Astrocyte (in vitro differentiated cells and primary cell): ENCODE measurements around the gene FBXL7. TPM values are rescaled to one million over a fixed set of nuclear protein-coding genes. Genes with fewer than 3 reads are reported as not detected.

Experiments used
- DNase-seq: peaks from one replicate; pipeline ENCODE4 v3.0.0-alpha.2; 2010; ENCODE audit warnings: low read depth
- FAIRE-seq: peaks from 2 replicates; lab custom pipeline; 2011; peaks lifted over from hg19 to GRCh38; lab: Jason Lieb, UNC
- H2AFZ ChIP-seq: 2 replicates; pipeline ENCODE4 v1.6.0; 2012; ENCODE audit warnings: low read depth, low read length, inconsistent platforms
- H3K27ac ChIP-seq: 2 replicates; pipeline ENCODE4 v1.5.1; 2011; ENCODE audit warnings: low read depth, low read length, inconsistent platforms
- H3K27me3 ChIP-seq: 2 replicates; pipeline ENCODE4 v1.6.0; 2011; ENCODE audit warnings: low read length, inconsistent platforms; ENCODE audit not compliant: insufficient read depth
- H3K36me3 ChIP-seq: 2 replicates; pipeline ENCODE4 v1.5.1; 2011; ENCODE audit warnings: low read length, inconsistent platforms; ENCODE audit not compliant: insufficient read depth
- H3K4me1 ChIP-seq: 2 replicates; pipeline ENCODE4 v1.5.1; 2011; ENCODE audit warnings: low read length, inconsistent platforms; ENCODE audit not compliant: insufficient read depth
- H3K4me2 ChIP-seq: 2 replicates; pipeline ENCODE4 v1.6.0; 2012; ENCODE audit warnings: low read length, inconsistent platforms
- H3K4me3 ChIP-seq: 2 replicates; pipeline ENCODE4 v1.5.1; 2011; ENCODE audit warnings: low read depth, mild to moderate bottlenecking, low read length, inconsistent platforms; ENCODE audit not compliant: insufficient read depth
- H3K79me2 ChIP-seq: 2 replicates; pipeline ENCODE4 v1.6.0; 2012; ENCODE audit warnings: mild to moderate bottlenecking, low read length, inconsistent platforms; ENCODE audit not compliant: insufficient read depth
- H3K9ac ChIP-seq: 2 replicates; pipeline ENCODE4 v1.6.0; 2012; ENCODE audit warnings: mild to moderate bottlenecking, low read length, inconsistent platforms
- H3K9me3 ChIP-seq: 2 replicates; pipeline ENCODE4 v1.5.1; 2012; ENCODE audit warnings: low read depth, mild to moderate bottlenecking, low read length, inconsistent platforms; ENCODE audit not compliant: insufficient read depth
- H4K20me1 ChIP-seq: 2 replicates; pipeline ENCODE4 v1.6.0; 2012; ENCODE audit warnings: low read length, inconsistent platforms; ENCODE audit not compliant: insufficient read depth
- H3K27ac Mint-ChIP-seq: one replicate; pipeline ENCODE4 v1.8.0; 2021; ENCODE audit warnings: mild to moderate bottlenecking, mixed read lengths; ENCODE audit not compliant: unreplicated experiment
- H3K27me3 Mint-ChIP-seq: one replicate; pipeline ENCODE4 v1.8.0; 2021; ENCODE audit warnings: low read depth, mixed read lengths; ENCODE audit not compliant: unreplicated experiment
- H3K36me3 Mint-ChIP-seq: one replicate; pipeline ENCODE4 v1.8.0; 2021; ENCODE audit warnings: low read depth, mixed read lengths; ENCODE audit not compliant: unreplicated experiment
- H3K4me1 Mint-ChIP-seq: one replicate; pipeline ENCODE4 v1.8.0; 2021; ENCODE audit warnings: low read depth, mixed read lengths; ENCODE audit not compliant: unreplicated experiment
- H3K4me3 Mint-ChIP-seq: one replicate; pipeline ENCODE4 v1.8.0; 2021; ENCODE audit warnings: mild to moderate bottlenecking, moderate library complexity, mixed read lengths; ENCODE audit not compliant: unreplicated experiment
- H3K9me3 Mint-ChIP-seq: one replicate; pipeline ENCODE4 v1.8.0; 2021; ENCODE audit warnings: mild to moderate bottlenecking, mixed read lengths; ENCODE audit not compliant: unreplicated experiment
- EZH2 ChIP-seq: IDR thresholded peaks from 2 replicates; pipeline ENCODE4 v1.6.1; 2012; ENCODE audit warnings: mild to moderate bottlenecking, low read length, inconsistent platforms; ENCODE audit not compliant: insufficient read depth
- total RNA-seq: library from RNA; stranded (reverse); gene quantifications from 2 replicates; pipeline ENCODE4 v1.2.1, GENCODE V29; 2021
- TF ChIP-seq, protein P1 (sequence below): IDR thresholded peaks from 2 replicates; pipeline ENCODE4 v1.5.1; 2011; ENCODE audit warnings: low read depth, mild to moderate bottlenecking, inconsistent platforms, low read length, moderate library complexity; ENCODE audit not compliant: insufficient read depth

FBXL7 gene
- total RNA-seq, 1 donor from 2014 or later: 21.0 TPM

DNA sequence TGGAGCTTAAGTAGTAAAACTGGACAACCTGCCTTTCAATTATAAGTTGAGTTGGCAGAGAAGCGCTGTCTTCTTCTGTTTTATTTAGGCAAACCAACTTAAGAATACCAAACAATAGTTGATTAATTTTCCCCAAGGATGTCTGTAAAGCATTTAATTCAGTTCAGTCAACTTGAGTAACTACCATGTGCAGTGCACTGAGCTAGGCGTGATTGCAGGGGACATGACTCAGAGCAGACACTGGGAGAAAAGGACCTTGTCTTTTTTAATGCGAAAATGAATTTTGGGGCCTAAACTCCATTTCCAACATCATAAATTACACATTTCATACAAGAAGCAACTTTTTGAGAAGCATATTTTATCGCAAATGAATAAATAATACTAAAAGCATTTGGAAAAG, 66.3 kb downstream of the FBXL7 start:
- Histone ChIP-seq H3K9me3 (no peaks in the 10 kb centered on the region), H3K4me2 (no peak overlapping the region), H3K79me2 (peaks cover 4% of the 10 kb centered on the region), H3K36me3 (no peaks in the 10 kb centered on the region), H3K4me3 (no peak overlapping the region), H2AFZ (no peak overlapping the region), H3K27me3 (no peaks in the 10 kb centered on the region), H3K9ac (no peak overlapping the region), H3K27ac (no peak overlapping the region), H4K20me1 (peaks cover 12% of the 10 kb centered on the region), H3K4me1 (no peaks in the 10 kb centered on the region)
- Mint-ChIP-seq H3K9me3 (no peaks in the 10 kb centered on the region), H3K36me3 (peaks cover 7% of the 10 kb centered on the region), H3K4me3 (no peak overlapping the region), H3K27ac (peak overlapping the region; percentile 49), H3K27me3 (no peaks in the 10 kb centered on the region), H3K4me1 (peaks cover 10% of the 10 kb centered on the region)
- peak; percentile 36 for DNase-seq
- no peak for TF ChIP-seq EZH2
- TF ChIP-seq, protein P1, sequence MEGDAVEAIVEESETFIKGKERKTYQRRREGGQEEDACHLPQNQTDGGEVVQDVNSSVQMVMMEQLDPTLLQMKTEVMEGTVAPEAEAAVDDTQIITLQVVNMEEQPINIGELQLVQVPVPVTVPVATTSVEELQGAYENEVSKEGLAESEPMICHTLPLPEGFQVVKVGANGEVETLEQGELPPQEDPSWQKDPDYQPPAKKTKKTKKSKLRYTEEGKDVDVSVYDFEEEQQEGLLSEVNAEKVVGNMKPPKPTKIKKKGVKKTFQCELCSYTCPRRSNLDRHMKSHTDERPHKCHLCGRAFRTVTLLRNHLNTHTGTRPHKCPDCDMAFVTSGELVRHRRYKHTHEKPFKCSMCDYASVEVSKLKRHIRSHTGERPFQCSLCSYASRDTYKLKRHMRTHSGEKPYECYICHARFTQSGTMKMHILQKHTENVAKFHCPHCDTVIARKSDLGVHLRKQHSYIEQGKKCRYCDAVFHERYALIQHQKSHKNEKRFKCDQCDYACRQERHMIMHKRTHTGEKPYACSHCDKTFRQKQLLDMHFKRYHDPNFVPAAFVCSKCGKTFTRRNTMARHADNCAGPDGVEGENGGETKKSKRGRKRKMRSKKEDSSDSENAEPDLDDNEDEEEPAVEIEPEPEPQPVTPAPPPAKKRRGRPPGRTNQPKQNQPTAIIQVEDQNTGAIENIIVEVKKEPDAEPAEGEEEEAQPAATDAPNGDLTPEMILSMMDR: no peak
- no peak for FAIRE-seq

DNA sequence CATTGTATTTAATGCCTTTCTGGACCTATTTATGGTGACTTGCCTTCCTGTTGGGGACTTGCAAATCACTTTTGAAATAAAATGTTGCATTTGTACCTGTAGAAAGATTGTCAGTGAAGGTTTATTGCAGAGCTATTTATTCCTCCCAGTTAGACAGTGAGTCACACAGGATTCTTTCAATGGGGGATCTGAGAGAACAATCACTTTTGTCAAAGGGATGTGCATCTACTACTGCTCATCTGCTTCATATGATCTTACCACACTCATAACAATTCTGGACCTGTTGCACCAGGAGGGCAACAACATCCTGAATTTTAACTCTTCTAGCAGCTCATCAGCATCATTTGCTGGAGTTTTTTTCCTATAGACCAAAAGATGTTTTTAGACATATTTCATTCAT, 66.8 kb downstream of the FBXL7 start:
- H4K20me1 ChIP-seq: peaks cover 16% of the 10 kb centered on the region
- no peak overlapping the region for H3K9ac ChIP-seq
- no peaks in the 10 kb centered on the region for H3K4me1 ChIP-seq
- peaks cover 8% of the 10 kb centered on the region for H3K79me2 ChIP-seq
- H3K9me3 ChIP-seq: no peaks in the 10 kb centered on the region
- H3K36me3 ChIP-seq: no peaks in the 10 kb centered on the region
- H3K4me1 Mint-ChIP-seq: peaks cover 10% of the 10 kb centered on the region
- no peak for DNase-seq
- H3K27ac ChIP-seq: no peak overlapping the region
- no peak overlapping the region for H3K4me3 ChIP-seq
- no peak overlapping the region for H3K4me2 ChIP-seq
- TF ChIP-seq EZH2: no peak
- TF ChIP-seq, protein P1: no peak
- peak; percentile 45 for FAIRE-seq
- H3K27me3 Mint-ChIP-seq: no peaks in the 10 kb centered on the region
- no peaks in the 10 kb centered on the region for H3K9me3 Mint-ChIP-seq
- H3K4me3 Mint-ChIP-seq: no peak overlapping the region
- H3K27ac Mint-ChIP-seq: no peak overlapping the region
- no peak overlapping the region for H2AFZ ChIP-seq
- H3K36me3 Mint-ChIP-seq: peaks cover 7% of the 10 kb centered on the region
- H3K27me3 ChIP-seq: no peaks in the 10 kb centered on the region

DNA sequence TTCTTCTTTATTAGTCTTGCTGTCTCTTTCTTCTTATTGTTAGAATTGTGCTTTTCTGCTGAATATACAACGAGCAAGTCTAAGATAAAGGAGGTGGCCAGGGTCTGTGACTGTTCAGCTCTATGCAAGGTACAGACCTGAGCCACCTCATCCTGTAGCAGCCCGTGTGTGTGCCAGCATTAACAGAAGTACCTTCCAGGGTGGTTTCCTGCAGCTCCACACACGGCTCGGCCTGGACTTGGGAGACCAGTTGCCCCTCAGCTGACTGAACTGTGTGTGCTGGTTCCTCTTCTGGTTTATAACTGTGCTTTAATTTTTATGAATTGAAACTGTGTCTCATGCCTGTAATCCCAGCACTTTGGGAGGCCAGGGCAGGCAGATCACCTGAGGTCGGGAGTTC, 70.5 kb downstream of the FBXL7 start:
- H4K20me1 ChIP-seq: peaks cover 30% of the 10 kb centered on the region
- no peak overlapping the region for H3K27ac Mint-ChIP-seq

More for the DNA sequence above, 70.5 kb downstream of the FBXL7 start:
- Histone ChIP-seq H3K36me3 (no peaks in the 10 kb centered on the region), H3K79me2 (peaks cover 8% of the 10 kb centered on the region), H3K27ac (no peak overlapping the region), H3K27me3 (no peaks in the 10 kb centered on the region), H3K9me3 (no peaks in the 10 kb centered on the region), H3K4me1 (no peaks in the 10 kb centered on the region), H2AFZ (no peak overlapping the region), H3K4me3 (no peak overlapping the region), H3K4me2 (no peak overlapping the region), H3K9ac (no peak overlapping the region)
- H3K9me3 Mint-ChIP-seq: no peaks in the 10 kb centered on the region
- TF ChIP-seq, protein P1: no peak
- no peak for TF ChIP-seq EZH2
- H3K4me1 Mint-ChIP-seq: peaks cover 22% of the 10 kb centered on the region
- FAIRE-seq (no peak), DNase-seq (no peak)
- no peaks in the 10 kb centered on the region for H3K36me3 Mint-ChIP-seq
- H3K4me3 Mint-ChIP-seq: no peak overlapping the region
- no peaks in the 10 kb centered on the region for H3K27me3 Mint-ChIP-seq
